Measurements from ENCODE around the gene CDC25B. TPM values are rescaled to one million over a fixed set of nuclear protein-coding genes. Genes with fewer than 3 reads are reported as not detected.
A peak's percentile ranks its signal among the peaks of the same experiment; 100 is the strongest.

CDC25B gene
- total and polyA plus RNA-seq, 2 of the 13 experiments (the other 11 are each of a cell fraction or from before 2014, with no cell fraction given), result 14.5 to 19.4 TPM

DNA sequence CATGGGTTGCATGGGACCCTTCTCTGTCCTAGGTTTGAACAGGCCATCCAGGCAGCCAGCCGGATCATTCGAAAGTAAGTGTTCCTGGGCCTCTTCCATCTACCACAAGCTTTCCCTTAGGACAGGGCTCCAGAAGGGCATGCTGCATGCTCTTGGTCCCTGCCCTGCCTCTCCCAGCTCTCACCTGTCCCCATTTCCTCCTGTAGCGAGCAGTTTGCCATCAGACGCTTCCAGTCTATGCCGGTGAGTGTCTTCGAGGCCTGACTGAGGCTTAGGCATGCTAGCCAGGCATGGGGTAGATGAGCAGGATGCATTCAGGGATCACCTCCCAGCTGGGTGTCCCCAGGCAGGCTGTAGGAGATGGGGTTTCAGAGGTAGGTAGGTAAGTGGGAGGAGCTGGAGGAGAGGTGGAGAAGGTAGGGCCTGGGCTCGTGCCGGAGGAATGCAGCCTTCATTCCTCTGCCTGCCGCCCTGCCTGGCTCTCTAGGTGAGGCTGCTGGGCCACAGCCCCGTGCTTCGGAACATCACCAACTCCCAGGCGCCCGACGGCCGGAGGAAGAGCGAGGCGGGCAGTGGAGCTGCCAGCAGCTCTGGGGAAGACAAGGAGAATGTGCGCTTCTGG, 4.3 kb downstream of the CDC25B start:
- ChIA-PET POLR2A (interaction anchor here (1.7 to 2.4 kb wide), 2 partner anchors 18 to 20 kb away, joined by 8 to 12 read pairs; partner anchors contain the start of gene AP5S1), CTCF (ENCODE audit: low intra/inter-chr PET ratio, low total read pairs) (no interaction called here)
- DNase-seq (ENCODE audit: low spot score) (no peak), ATAC-seq (no peak), FAIRE-seq (no peak)
- H3K4me3 ChIP-seq (replicated peaks in 1 of 3; ENCODE audit: insufficient read depth in 1 of 3, low read depth in 2 of 3, low read length in 3 of 3), result no peak overlapping the region
- no peaks in the 10 kb centered on the region; a peak in 1 of 5 replicates for H3K27me3 ChIP-seq (ENCODE audit: control insufficient read depth in 1 of 2, insufficient read depth in 2 of 2, low read length in 2 of 2)
- no peak for TF ChIP-seq YY1 (IDR thresholded peaks at IDR 0.05; ENCODE audit: insufficient read depth, insufficient replicate concordance, low read depth, low read length)
- TF ChIP-seq EHMT2 (IDR thresholded peaks at IDR 0.05; ENCODE audit: borderline replicate concordance, low read depth, low read length), result no peak
- TF ChIP-seq MYC (CRISPR knock-in tag; IDR thresholded peaks at IDR 0.05; ENCODE audit: borderline replicate concordance), result 0 out of 2 replicates have a peak, but pooled peaks have one; percentile 8
- no peak for TF ChIP-seq BHLHE40 (IDR thresholded peaks at IDR 0.05; ENCODE audit: low read length)
- TF ChIP-seq, protein P1, sequence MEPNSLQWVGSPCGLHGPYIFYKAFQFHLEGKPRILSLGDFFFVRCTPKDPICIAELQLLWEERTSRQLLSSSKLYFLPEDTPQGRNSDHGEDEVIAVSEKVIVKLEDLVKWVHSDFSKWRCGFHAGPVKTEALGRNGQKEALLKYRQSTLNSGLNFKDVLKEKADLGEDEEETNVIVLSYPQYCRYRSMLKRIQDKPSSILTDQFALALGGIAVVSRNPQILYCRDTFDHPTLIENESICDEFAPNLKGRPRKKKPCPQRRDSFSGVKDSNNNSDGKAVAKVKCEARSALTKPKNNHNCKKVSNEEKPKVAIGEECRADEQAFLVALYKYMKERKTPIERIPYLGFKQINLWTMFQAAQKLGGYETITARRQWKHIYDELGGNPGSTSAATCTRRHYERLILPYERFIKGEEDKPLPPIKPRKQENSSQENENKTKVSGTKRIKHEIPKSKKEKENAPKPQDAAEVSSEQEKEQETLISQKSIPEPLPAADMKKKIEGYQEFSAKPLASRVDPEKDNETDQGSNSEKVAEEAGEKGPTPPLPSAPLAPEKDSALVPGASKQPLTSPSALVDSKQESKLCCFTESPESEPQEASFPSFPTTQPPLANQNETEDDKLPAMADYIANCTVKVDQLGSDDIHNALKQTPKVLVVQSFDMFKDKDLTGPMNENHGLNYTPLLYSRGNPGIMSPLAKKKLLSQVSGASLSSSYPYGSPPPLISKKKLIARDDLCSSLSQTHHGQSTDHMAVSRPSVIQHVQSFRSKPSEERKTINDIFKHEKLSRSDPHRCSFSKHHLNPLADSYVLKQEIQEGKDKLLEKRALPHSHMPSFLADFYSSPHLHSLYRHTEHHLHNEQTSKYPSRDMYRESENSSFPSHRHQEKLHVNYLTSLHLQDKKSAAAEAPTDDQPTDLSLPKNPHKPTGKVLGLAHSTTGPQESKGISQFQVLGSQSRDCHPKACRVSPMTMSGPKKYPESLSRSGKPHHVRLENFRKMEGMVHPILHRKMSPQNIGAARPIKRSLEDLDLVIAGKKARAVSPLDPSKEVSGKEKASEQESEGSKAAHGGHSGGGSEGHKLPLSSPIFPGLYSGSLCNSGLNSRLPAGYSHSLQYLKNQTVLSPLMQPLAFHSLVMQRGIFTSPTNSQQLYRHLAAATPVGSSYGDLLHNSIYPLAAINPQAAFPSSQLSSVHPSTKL (CRISPR knock-in tag; IDR thresholded peaks at IDR 0.05), result no peak
- TF ChIP-seq, protein P2, sequence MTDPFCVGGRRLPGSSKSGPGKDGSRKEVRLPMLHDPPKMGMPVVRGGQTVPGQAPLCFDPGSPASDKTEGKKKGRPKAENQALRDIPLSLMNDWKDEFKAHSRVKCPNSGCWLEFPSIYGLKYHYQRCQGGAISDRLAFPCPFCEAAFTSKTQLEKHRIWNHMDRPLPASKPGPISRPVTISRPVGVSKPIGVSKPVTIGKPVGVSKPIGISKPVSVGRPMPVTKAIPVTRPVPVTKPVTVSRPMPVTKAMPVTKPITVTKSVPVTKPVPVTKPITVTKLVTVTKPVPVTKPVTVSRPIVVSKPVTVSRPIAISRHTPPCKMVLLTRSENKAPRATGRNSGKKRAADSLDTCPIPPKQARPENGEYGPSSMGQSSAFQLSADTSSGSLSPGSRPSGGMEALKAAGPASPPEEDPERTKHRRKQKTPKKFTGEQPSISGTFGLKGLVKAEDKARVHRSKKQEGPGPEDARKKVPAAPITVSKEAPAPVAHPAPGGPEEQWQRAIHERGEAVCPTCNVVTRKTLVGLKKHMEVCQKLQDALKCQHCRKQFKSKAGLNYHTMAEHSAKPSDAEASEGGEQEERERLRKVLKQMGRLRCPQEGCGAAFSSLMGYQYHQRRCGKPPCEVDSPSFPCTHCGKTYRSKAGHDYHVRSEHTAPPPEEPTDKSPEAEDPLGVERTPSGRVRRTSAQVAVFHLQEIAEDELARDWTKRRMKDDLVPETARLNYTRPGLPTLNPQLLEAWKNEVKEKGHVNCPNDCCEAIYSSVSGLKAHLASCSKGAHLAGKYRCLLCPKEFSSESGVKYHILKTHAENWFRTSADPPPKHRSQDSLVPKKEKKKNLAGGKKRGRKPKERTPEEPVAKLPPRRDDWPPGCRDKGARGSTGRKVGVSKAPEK (CRISPR knock-in tag; IDR thresholded peaks at IDR 0.05; ENCODE audit: borderline replicate concordance), result no peak
- no peak for TF ChIP-seq ZNF768 (CRISPR knock-in tag; IDR thresholded peaks at IDR 0.05)
- TF ChIP-seq NR2F1 (CRISPR knock-in tag; IDR thresholded peaks at IDR 0.05), result no peak
- TF ChIP-seq AGO2 (optimal IDR thresholded peaks at IDR 0.05; ENCODE audit: low read depth, low read length), result peak; percentile 48
- TF ChIP-seq IKZF4 (CRISPR knock-in tag; IDR thresholded peaks at IDR 0.05; ENCODE audit: borderline replicate concordance, low read depth, not compliant biosample characterization), result no peak
- H4K20me1 ChIP-seq (ENCODE audit: insufficient read depth, low read length), result no peaks in the 10 kb centered on the region
- WGBS (ENCODE audit: low lambda C conversion rate), result 94% methylated on average over 18 of the region's 18 CpGs
- no peak overlapping the region for H3K27ac ChIP-seq (ENCODE audit: extremely low read length, insufficient read depth, low read length)
- in situ Hi-C loops (cut with HindIII; ENCODE audit: extremely low pct_ligation_motif_present, low pct_unique_long_range_greater_than_20kb), result no loop called here
- no TSS peak for BruUV-seq (replicated peaks)
- H3K36me3 ChIP-seq (replicated peaks in 1 of 2; ENCODE audit: control insufficient read depth in 1 of 2, insufficient read depth in 2 of 2, low read length in 2 of 2), result peaks cover 27 to 48% of the 10 kb centered on the region in 2 experiments
- peaks cover 36% of the 10 kb centered on the region for H3K4me1 ChIP-seq (ENCODE audit: insufficient read depth, low read length)
- H3K9me3 ChIP-seq (ENCODE audit: low read length), result no peaks in the 10 kb centered on the region
- no peak overlapping the region for H3K9ac ChIP-seq (ENCODE audit: insufficient read depth, low read depth, low read length)
- no peak overlapping the region for H2AFZ ChIP-seq (ENCODE audit: low read length)
- H3K79me2 ChIP-seq (ENCODE audit: insufficient read depth, low read length), result peaks cover 20% of the 10 kb centered on the region
- no peak overlapping the region for H3K4me2 ChIP-seq (ENCODE audit: low read depth, low read length)
- intact Hi-C loops (cut with micrococcal nuclease; ENCODE audit: unreplicated experiment), result no loop called here

Measured in HepG2 (cell line).